Small intestine (tissue), 16 donors: ENCODE measurements around the gene ZBTB37. TPM values are rescaled to one million over a fixed set of nuclear protein-coding genes. Genes with fewer than 3 reads are reported as not detected.

Experiments used
- DNase-seq, 2 donors: peaks; one replicate each; pipeline versions ENCODE4 v3.0.0 to v3.0.0-alpha.2; 2013
- FAIRE-seq: peaks from 2 replicates; lab custom pipeline; 2012; peaks lifted over from hg19 to GRCh38; lab: Jason Lieb, UNC
- H3K27ac ChIP-seq, 3 donors: one replicate each; pipeline ENCODE4 v1.5.1; 2013; ENCODE audit warnings: low read length in 2 of 3, mild to moderate bottlenecking in 2 of 3, control low read depth in 1 of 3, inconsistent platforms in 1 of 3, low read depth in 1 of 3, moderate library complexity in 1 of 3
- H3K27me3 ChIP-seq, 3 donors: one replicate each; pipeline ENCODE4 v1.6.1; 2013; ENCODE audit warnings: low read length in 3 of 3, inconsistent platforms in 1 of 3; ENCODE audit not compliant: control insufficient read depth in 3 of 3, insufficient read depth in 3 of 3
- H3K36me3 ChIP-seq, 3 donors: one replicate each; pipeline ENCODE4 v1.6.1; 2013; ENCODE audit warnings: low read length in 3 of 3, inconsistent platforms in 1 of 3, low read depth in 1 of 3, mild to moderate bottlenecking in 1 of 3, moderate library complexity in 1 of 3; ENCODE audit not compliant: control insufficient read depth in 3 of 3, insufficient read depth in 2 of 3
- H3K4me1 ChIP-seq, 3 donors: one replicate each; pipeline ENCODE4 v1.6.1; 2013; ENCODE audit warnings: low read length in 2 of 3, inconsistent platforms in 1 of 3, low read depth in 1 of 3, mild to moderate bottlenecking in 1 of 3, moderate library complexity in 1 of 3; ENCODE audit not compliant: control insufficient read depth in 3 of 3, insufficient read depth in 2 of 3
- H3K4me3 ChIP-seq, 3 donors: one replicate each; pipeline ENCODE4 v1.5.1; 2013; ENCODE audit warnings: low read length in 3 of 3, control low read depth in 1 of 3, inconsistent platforms in 1 of 3, low read depth in 1 of 3, mild to moderate bottlenecking in 1 of 3, moderate library complexity in 1 of 3
- H3K9me3 ChIP-seq, 2 donors: one replicate each; pipeline ENCODE4 v1.6.1; 2013; ENCODE audit warnings: low read depth in 1 of 2, low read length in 1 of 2; ENCODE audit not compliant: control insufficient read depth in 2 of 2, insufficient read depth in 1 of 2
- WGBS, 3 donors: extraction: QIAGEN DNeasy Blood & Tissue Kit; methylation state at CpG; one replicate each; pipeline ENCODE4 v1.1.7; 2013; 5-methylcytosine and 5-hydroxymethylcytosine counted together
- long read RNA-seq, 10 donors: transcript quantifications; one replicate each; lab custom pipeline, GENCODE V29; 2026
- polyA plus RNA-seq, 4 donors: library from polyadenylated mRNA; stranded (reverse) in 3 of 4; unstranded in 1 of 4; fragments of 200-250 nt in 3 of 4; fragments of 120-200 nt in 1 of 4; gene quantifications; one replicate each; pipeline versions ENCODE4 v1.2.1 to v1.2.3, GENCODE V29; 2013
- donor health status: healthy with polysubstance abuse.
- donor health status: control.
- donor health status: control.
- donor health status: Bipolar disorder and iron deficiency.
- donor health status: healthy.

The ZBTB37 gene
- 1 to 10 TPM in 2 of 4 donors, under 1 TPM in 2; 0.22 to 3.9 (median 0.69) TPM for polyA plus RNA-seq
- long read RNA-seq, donor 1 = 0 reads
- long read RNA-seq, donor 2 = 0 reads
- long read RNA-seq, donor 3 = 0 reads
- long read RNA-seq, donor 4 = 0 reads
- long read RNA-seq, donor 5 = 0 reads
- long read RNA-seq, donor 6 = 0 reads
- long read RNA-seq, donor 7 = 0 reads
- long read RNA-seq, donor 8 = 0 reads
- long read RNA-seq, donor 9 = 0 reads
- long read RNA-seq, donor 10, partial matches to known transcripts = 0 of 1 reads
- long read RNA-seq, donor 10, other reads (novel, unspliced or antisense) = 0 of 1 reads

GRCh38 chr1:173868266-173869020 lies at the start of gene ZBTB37:
TSS of gene ZBTB37 (plus strand) at chr1:173868380. CDS start at chr1:173870226, 1,846 bp downstream.
- 0 to 1% (median 1%) methylated on average over 42 to 53 of the region's 53 CpGs for WGBS, 3 donors
- DNase-seq = peak; percentile 96 to 97
- Histone ChIP-seq H3K27ac (peak within 1 kb of the TSS; percentile 97 to 99 (median 98)), H3K36me3 (peaks cover 2 to 20% (median 7%) of the 10 kb centered on the region in 3 donors), H3K4me1 (peaks cover 3 to 17% (median 10%) of the 10 kb centered on the region in 3 donors), H3K27me3 (no peaks in the 10 kb centered on the region), H3K4me3 (peak within 1 kb of the TSS; percentile 71 to 94 (median 79)), H3K9me3 (no peaks in the 10 kb centered on the region)
- no peak for FAIRE-seq

DNA sequence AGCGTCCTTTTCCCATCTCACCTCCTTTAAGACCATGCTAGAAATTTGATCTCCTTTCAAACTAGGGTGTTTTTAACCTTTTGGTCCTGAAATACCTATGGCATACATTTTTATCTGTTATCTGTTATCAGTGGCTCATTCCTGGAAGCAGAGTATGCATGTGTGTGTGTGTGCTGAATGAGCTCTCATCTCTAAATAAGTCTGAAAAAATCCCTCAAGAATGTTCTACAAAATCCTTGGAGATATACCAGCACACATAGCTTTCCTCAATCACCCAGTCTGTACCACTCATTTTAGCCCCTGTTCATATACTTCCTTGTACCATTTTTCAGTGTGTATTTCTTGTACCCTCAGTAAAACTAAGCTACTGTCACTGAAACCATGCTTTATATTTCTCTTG lies 49.7 kb upstream of the ZBTB37 start:
- Histone ChIP-seq H3K36me3 (peaks cover 0 to 5% (median 0%) of the 10 kb centered on the region in 3 donors), H3K9me3 (no peaks in the 10 kb centered on the region), H3K27me3 (no peaks in the 10 kb centered on the region), H3K4me1 (peaks cover 0 to 5% (median 0%) of the 10 kb centered on the region in 3 donors), H3K27ac (no peak overlapping the region), H3K4me3 (no peak overlapping the region)
- DNase-seq (no peak), FAIRE-seq (no peak)
- 83 to 94% (median 87%) methylated on average over 1 of the region's 1 CpG for WGBS, 3 donors

DNA sequence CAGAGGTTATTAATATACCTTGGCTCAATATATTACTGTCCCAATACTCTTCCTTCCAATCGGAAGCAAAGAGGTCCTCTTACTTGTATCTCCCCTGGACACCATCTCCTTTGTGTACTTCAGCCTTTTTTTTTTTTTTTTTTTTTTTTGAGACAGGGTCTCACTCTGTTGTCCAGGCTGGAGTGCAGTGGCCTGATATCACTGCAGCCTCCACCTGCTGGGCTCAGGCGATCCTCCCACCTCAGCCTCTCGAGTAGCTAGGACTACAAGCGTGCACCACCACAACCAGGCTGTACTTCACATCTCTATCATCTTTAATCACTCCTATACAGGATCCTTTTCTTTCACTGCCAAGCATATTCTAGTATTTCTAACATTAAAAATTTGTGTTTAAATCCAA lies 46.5 kb upstream of the ZBTB37 start:
- DNase-seq (no peak), FAIRE-seq (no peak)
- Histone ChIP-seq H3K36me3 (peaks cover 0 to 5% (median 0%) of the 10 kb centered on the region in 3 donors), H3K4me3 (no peak overlapping the region), H3K4me1 (peaks cover 0 to 5% (median 0%) of the 10 kb centered on the region in 3 donors), H3K27ac (no peak overlapping the region), H3K9me3 (no peaks in the 10 kb centered on the region), H3K27me3 (no peaks in the 10 kb centered on the region)
- WGBS, 3 donors = 93 to 97% (median 95%) methylated on average over 4 of the region's 4 CpGs

DNA sequence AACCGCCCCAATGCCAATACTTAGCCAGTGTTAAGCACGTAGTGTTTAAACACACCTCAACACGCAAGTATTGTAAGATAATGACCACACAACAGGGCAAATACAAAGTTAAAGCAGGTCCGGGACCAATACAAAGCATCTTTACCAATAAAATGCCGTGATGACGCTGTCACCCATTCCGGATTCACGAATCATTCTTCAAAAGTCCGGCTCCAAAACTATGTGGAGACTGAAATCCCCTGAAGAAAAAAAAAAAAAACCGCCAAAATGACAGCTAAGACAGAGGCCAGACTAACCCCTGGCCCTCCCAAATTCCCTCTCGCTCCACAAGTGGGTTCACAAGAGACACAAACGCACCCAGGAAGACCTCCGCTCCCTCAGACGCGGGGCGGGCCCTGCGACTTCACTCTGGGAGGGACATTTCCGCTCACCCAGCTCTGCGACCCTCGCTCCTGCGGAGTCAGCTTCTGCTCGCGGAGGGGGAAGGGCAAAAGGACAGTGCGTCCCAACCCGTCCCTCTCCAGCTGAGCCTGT lies 44.3 kb upstream of the ZBTB37 start:
- Histone ChIP-seq H3K9me3 (no peaks in the 10 kb centered on the region), H3K4me3 (peak overlapping the region; percentile 56 to 76 (median 66)), H3K36me3 (peaks cover 0 to 7% (median 0%) of the 10 kb centered on the region in 3 donors), H3K4me1 (peaks cover 0 to 5% (median 0%) of the 10 kb centered on the region in 3 donors), H3K27me3 (no peaks in the 10 kb centered on the region), H3K27ac (peak overlapping the region; percentile 2 to 95 (median 94))
- FAIRE-seq (no peak), DNase-seq (no peak)
- WGBS, 3 donors = 0 to 1% (median 0%) methylated on average over 25 of the region's 25 CpGs

- Histone ChIP-seq H3K27ac (peak within 1 kb of the TSS; percentile 74 to 95 (median 94)), H3K9me3 (no peaks in the 10 kb centered on the region), H3K4me3 (peak within 1 kb of the TSS; percentile 56 to 76 (median 66)), H3K36me3 (peaks cover 0 to 5% (median 0%) of the 10 kb centered on the region in 3 donors), H3K27me3 (no peaks in the 10 kb centered on the region), H3K4me1 (peaks cover 0 to 5% (median 0%) of the 10 kb centered on the region in 3 donors)
- WGBS, 3 donors = 0% methylated on average over 52 to 55 of the region's 55 CpGs
- DNase-seq (peak; percentile 98), FAIRE-seq (no peak)
These were observed 43.7 kb upstream of the ZBTB37 start, which contains the start of the genes CENPL and DARS2 for GRCh38 chr1:173824315-173825081. TSS of gene CENPL (minus strand) at chr1:173824883. CDS start at chr1:173811299, 13,584 bp downstream. TSS of gene DARS2 (plus strand) at chr1:173824673. CDS start at chr1:173825230, 557 bp downstream.

- H3K36me3 ChIP-seq = peaks cover 2 to 10% (median 4%) of the 10 kb centered on the region in 3 donors
- FAIRE-seq = no peak
- H3K4me1 ChIP-seq = peaks cover 0 to 5% (median 0%) of the 10 kb centered on the region in 3 donors
- no peaks in the 10 kb centered on the region for H3K27me3 ChIP-seq
- no peaks in the 10 kb centered on the region for H3K9me3 ChIP-seq
- no peak for DNase-seq
- 84 to 94% (median 91%) methylated on average over 2 of the region's 2 CpGs for WGBS, 3 donors
- no peak overlapping the region for H3K27ac ChIP-seq
- H3K4me3 ChIP-seq = no peak overlapping the region
These were observed 40.6 kb upstream of the ZBTB37 start for GRCh38 chr1:173827611-173828010.

DNA sequence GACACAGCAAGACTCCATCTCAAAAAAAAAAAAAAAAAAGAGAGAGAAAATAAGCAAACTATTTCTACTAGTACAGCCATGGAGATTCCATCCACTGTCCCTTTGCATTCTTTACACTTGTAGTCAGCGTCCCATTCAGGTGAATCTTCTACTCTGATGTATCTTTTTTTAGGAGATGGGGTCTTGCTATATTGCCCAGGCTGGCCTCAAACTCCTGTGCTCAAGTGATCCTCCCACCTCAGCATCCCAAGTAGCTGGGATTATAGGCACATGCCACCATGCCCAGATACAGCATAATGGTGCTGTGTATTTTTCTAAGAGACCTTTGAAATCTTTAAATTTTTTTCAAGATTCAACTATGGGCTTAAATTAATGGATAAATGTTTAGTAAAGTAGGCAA lies 35.4 kb upstream of the ZBTB37 start:
- Histone ChIP-seq H3K4me3 (no peak overlapping the region), H3K36me3 (peaks cover 3 to 29% (median 7%) of the 10 kb centered on the region in 3 donors)
- no peak for FAIRE-seq

More for the DNA sequence above, 35.4 kb upstream of the ZBTB37 start:
- WGBS, 3 donors = 94 to 100% (median 98%) methylated on average over 1 of the region's 1 CpG
- Histone ChIP-seq H3K4me1 (no peaks in the 10 kb centered on the region), H3K9me3 (no peaks in the 10 kb centered on the region), H3K27me3 (no peaks in the 10 kb centered on the region), H3K27ac (no peak overlapping the region)
- no peak for DNase-seq
